Activated CD4-positive, alpha-beta T cell treated with anti-CD3 and anti-CD28 coated beads, Interleukin-2, amount 50 U/mL, for 16 hours (primary cell): ENCODE measurements around the gene BPIFB2.

Source experiments
- DNase-seq: peaks from one replicate; pipeline ENCODE4 v3.0.0-alpha.2; 2020

Gene BPIFB2

GRCh38 chr20:32986331-32986966, 21.1 kb upstream of the BPIFB2 start:
- DNase-seq, result no peak

- DNase-seq, result no peak
Measured at GRCh38 chr20:32987044-32987825, 20.3 kb upstream of the BPIFB2 start.

GRCh38 chr20:32988008-32988407, 19.5 kb upstream of the BPIFB2 start:
- no peak for DNase-seq

GRCh38 chr20:32989507-32990283, 17.8 kb upstream of the BPIFB2 start:
- DNase-seq, result no peak

DNA sequence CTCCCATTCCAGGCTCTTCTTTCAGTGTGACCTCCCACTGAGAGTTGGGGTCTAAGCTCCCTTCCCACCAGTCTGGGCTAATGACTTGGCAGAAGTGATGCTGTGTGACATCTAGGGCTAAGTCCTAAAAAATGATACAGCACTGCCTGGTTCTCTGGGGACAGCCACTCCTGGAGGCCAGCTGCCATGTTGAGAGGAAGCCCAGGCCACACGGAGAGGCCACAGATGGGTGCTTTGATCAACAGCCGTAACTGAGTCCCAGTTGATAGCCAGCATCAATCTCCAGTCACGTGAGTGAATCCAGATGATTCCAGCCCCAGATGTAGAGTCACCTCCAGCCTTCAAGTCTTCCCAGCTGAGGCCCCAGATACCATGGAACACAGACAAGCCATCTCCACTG, 17.1 kb upstream of the BPIFB2 start:
- DNase-seq, result no peak

DNA sequence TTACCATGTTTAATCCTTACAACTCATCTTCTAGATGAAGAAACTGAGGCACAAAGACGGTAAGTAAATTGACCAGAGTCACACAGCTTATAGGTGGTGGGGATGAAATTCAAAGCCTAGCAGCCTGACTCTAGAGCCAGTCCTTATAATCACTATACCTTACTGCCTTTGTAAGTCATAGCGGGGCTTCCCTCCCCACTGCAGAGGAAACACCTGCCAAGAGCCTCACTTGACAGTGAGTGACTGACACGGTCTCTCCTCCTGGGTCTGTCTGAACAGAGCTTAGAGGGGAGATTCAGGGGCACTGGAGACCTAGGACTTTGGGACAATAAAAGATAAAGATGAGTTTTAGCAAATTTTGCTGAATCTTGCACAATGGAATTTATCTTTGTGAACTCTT, 16.1 kb upstream of the BPIFB2 start:
- no peak for DNase-seq

DNA sequence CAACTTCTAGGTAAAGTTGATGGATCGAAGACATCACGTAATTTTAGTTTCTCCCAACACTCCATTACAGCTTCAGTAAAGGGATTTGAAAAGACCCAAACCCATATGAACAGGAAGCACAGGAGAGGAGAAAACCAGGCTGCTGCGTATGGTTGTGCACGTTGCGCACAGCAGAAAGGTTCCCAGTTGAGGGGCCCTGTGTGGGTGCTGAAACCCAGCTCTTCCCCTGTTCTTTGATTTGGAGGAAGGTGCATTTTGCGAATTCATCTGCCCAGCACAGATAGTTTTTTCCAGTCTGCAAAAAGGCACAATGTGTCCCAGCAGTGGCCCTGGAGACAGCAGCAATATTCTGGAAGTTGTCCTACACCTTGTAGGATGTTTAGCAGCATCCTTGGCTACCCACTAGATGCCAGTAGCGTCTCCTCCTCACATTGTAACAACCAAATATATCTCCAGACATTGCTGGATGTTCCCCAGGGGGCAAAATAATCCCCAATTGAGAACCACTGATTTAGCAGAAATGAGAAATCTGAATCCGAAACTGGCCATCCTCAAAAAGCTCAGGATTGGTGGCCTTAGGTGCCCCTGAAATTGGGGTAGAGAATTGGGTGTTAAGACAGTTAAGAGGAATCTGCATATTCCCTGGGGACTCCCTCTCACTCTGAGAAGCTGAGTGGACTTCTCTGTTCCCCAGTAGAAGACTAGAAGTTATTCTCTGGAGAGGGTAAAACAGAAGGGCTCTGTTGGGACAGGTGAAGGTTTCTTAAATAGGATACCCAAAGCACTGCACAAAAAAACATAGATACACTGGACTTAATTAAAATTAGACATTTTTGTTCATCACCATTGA, 15.5 kb upstream of the BPIFB2 start:
- no peak for DNase-seq

DNA sequence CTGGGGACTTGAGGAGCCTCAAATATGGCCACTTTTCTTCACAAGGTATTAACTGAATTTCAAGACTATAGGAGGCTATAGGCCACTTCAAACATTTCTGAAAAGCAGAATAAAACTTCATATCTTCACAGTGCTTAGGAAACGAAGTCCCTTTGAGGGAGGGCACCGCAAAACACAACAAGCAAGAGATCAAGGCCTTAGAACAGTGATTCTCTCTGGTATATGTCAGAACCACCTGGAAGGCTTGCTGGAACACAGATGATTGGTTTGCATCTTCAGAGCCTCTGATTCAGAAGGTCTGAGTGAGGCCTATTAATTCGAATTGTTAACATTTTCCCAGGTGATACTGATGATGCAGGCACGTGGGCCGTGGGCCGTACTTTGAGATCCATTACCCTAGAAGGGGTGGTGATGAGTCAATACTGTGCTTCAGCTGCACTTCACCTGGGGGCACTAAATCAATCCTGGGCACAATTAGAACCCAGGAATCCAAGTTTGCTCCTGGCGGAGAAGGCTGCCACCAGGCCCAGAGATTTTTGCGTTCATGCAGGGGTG, 13.9 kb upstream of the BPIFB2 start:
- DNase-seq, result no peak

DNA sequence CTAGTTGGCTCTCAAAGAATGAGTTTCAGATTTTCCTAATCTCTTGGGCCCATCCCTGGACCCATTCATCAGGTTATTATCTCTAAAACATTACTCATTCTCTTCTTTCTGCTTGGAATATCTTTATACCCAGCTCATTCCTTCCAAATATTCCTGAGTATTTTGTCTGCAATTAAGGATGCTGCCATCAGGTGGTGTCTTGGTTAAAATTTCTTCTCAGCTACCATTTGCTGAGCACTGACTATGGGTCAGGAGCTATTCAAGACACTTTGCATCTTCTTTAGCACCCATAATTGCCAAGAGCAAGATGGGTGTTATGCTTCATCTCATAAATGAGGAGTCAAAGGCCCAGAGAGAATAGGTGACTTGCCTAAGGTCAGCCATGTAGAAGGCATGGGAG, 11.7 kb upstream of the BPIFB2 start:
- no peak for DNase-seq

GRCh38 chr20:32997431-32997830, 10.1 kb upstream of the BPIFB2 start:
- DNase-seq, result no peak

GRCh38 chr20:32999603-33000250, 7.8 kb upstream of the BPIFB2 start:
- DNase-seq, result no peak

DNA sequence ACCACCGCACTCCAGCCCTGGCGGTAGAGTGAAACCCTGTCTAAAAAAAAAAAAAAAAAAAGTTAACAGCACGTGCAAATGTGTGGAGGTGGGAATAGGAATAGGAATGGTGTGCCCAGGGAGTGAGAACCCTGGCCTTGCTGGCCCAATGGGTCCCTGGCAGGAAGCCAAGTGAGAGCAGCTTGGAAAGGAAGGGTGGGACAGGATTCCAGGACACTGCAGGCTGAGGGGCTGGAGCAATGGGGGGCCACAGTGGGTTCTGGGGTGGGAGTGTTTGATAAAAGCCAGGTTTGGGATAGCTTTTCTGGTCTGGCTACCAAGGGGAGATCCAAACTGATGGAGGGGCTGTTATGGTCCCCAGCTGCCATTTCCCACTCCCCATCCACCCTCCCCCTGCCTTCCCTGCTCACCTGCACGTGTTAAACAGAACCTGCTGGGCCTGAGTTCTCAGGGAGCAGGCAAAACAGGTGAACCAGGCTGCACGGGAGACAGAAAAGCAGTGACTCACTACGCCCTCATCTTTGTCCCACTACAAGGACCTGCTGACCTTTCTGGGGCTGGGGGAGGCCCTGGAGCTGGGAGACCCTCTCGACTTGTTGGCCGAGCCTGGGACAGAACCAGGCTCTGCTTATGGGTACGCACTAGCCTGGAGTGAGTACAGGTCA, 6.6 kb upstream of the BPIFB2 start:
- no peak for DNase-seq

DNA sequence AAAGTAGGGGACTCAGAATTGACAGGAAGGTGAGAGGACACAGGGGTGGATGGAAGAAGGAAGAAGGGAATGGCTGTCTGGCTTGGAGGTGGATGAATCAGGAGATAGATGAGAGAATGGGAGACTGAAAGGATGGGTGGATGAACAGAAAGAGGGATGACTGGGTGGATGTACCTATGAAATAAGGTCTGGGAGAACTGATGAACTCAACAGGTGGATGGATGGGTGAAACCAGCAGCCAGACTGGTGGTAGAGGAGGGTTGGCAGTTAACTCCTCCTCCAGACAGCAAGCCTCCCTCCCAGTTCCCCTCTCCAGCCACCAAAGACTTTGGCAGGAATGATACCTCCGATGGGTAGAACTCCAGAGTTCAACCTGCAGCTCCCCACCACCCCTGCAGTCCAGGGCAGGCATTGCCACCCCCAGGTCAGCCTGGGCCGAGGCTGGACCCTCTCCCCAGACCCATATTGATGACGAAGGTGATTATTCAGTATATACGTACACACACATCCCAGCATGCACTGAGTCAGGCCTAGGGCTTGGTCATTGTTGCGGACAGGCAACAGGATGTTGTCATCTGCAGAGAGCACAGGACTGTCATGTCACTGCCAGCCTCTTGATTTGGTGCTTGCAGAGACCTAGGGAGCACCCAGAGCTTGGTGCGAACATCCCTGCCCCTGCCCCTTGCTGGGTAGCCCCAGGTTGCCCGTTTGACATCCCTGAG, 5.3 kb upstream of the BPIFB2 start:
- DNase-seq, result no peak

DNA sequence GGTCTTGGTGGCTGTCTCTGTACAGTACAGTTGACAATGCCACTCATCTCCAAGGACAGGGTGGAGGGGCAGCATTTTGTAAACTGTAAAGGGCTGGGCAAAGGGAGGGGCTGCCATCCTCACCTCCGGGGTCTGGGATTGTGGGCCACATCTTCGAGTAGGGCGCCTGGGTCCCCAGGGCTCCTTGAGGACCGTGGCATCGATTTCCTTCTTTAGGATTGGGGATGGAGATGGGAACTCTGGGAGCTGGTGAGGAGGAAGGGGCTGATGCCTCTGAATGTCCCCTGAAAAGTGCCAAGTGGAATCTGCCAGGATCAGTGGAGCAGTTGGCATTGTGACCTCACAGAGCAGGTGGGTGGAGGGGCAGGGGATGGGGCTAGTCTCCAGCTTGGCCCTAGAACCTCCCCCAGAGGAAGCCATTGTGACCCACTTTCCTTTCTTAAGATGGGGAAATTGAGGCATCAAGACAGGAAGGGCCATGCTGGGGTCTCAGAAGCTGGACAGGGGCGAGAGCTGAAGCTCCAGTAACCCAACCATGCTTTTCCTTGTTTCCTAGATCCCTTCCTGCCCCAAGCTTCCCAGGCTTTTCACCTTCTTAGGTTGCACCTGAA, 3.3 kb upstream of the BPIFB2 start, which contains the start of gene SUN5:
TSS of gene SUN5 (minus strand) at position 293 of the 611 bp plus-strand sequence. CDS start at position 200, 93 bp downstream.
- no peak for DNase-seq

DNA sequence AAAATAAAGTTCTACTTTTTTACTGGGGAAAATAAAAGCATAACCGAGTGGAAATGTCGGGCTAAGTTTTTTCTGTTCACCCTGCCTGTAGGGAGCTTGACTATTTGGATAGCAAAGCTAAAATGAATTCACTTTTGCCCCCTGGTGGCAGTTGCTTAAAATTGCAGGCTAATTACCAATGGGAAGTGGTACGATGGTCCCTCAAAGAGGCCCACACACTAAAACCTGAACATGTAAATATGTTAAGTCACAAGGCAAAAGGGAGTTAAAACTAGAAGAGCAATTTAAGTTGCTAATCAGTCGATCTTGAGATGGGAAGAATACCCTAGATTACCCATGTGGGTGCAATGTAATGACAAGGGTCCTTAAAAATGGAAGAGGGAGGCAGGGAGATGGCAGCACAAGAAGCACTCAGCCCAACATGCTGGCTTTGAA, 2.4 kb upstream of the BPIFB2 start:
- peak; percentile 56 for DNase-seq

DNA sequence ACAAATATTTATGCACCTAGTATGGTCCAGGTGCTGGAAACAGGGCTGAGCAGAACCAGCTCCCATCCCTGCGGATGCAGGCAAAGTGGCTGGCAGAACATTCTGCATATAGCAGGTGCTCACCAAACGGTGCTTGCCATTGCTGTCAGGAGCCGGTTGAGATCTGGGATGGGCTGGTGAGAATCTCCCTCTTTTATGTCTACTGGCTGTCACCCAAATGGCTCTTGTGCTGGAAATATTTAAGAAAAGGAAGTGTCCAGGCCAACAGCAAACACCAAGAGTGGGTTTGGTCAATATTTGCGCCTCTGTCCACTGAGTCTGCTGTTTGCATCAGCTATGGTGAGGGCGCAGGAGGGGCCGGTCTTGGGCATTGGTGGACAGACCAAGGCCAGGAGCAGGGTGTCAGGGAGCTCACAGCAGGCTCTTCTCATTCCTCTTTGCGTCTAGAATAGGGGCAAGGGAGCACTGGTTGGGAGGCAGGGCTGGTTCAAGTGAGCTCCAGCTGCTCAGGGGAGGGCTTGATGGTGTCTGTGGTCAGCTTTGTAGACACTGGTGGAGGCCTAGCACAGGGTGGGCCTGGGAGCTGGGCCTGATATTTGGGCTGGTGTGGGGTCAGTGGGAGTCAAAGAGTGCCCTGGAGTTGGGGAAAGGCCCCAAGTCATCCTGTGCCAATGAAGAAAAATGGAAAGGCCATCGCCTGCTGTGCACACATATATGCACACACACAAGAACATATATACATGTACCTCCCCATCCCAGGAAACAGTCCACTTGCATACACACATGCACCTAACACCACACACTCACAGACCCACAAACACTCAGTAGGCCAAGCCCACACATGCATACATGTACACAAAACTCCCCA, 1.4 kb upstream of the BPIFB2 start:
- DNase-seq, result no peak

DNA sequence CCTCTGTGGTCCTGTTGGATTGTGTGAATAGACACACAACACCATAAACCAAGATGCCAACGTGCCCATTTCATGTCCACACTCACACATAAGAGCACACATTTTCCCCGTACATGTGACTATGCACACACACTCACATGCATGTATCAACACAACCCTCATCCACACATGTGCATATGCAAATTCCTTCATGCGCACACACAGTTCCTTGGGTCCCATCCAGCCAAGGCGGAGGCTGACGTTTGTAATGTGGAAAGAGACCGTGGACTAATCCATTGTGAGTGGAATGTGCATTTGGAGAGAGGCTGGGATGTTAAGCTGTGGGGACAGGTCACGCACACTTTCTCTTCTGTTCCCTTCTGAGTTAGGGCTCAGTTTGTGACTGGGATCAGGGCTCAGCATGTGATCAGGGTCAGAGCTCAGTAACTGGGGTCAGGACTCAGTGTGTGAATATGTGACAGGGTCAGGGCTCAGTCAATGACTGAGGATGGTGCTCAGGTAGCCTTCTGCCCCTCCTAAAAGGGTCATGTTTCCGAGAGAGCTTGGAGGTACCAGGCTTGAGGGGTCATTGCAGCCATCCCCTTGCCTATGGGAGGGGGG, 628 bp upstream of the BPIFB2 start:
- no peak for DNase-seq

GRCh38 chr20:33008336-33009213, 1.1 kb downstream of the BPIFB2 start:
- no peak for DNase-seq
